Stimulated activated CD8-positive, alpha-beta memory T cell treated with anti-CD3 and anti-CD28 coated beads, Interleukin-15, amount 100 ng/mL, for 4 hours (primary cell): ENCODE results near the gene FOXB1.

ENCODE experiments used
- DNase-seq, 2 donors: peaks; one replicate each; pipeline ENCODE4 v3.0.0-alpha.2; 2020; ENCODE audit warnings: low read depth in 2 of 2

Gene FOXB1

GRCh38 chr15:60004009-60004845 is at the start of gene FOXB1:
TSS of gene FOXB1 (plus strand) at chr15:60004311. CDS start at chr15:60004964, 653 bp downstream.
- no peak for DNase-seq

GRCh38 chr15:59958288-59958687 is 45.8 kb upstream of the FOXB1 start:
- no peak for DNase-seq

GRCh38 chr15:59960318-59960717 is 43.8 kb upstream of the FOXB1 start:
- no peak for DNase-seq

- DNase-seq = no peak
Observed at GRCh38 chr15:59963322-59963721, 40.8 kb upstream of the FOXB1 start.

- DNase-seq = no peak
Observed at GRCh38 chr15:59963925-59964324, 40.2 kb upstream of the FOXB1 start.

GRCh38 chr15:59965741-59966140 is 38.4 kb upstream of the FOXB1 start:
- no peak for DNase-seq

- no peak for DNase-seq
Observed at GRCh38 chr15:59966262-59966661, 37.8 kb upstream of the FOXB1 start.

GRCh38 chr15:59968314-59968713 is 35.8 kb upstream of the FOXB1 start:
- DNase-seq = no peak

- DNase-seq = no peak
Observed at GRCh38 chr15:59972241-59972640, 31.9 kb upstream of the FOXB1 start.

GRCh38 chr15:59976480-59977271 is 27.4 kb upstream of the FOXB1 start:
- peak in 1 of 2 donors; percentile 21 for DNase-seq

GRCh38 chr15:59991834-59992233 is 12.3 kb upstream of the FOXB1 start:
- no peak for DNase-seq

GRCh38 chr15:59993041-59993750 is 10.9 kb upstream of the FOXB1 start:
- DNase-seq = no peak

- no peak for DNase-seq
Observed at GRCh38 chr15:59993950-59994401, 10.1 kb upstream of the FOXB1 start.

- no peak for DNase-seq
Observed at GRCh38 chr15:59994526-59994887, 9.6 kb upstream of the FOXB1 start.

- DNase-seq = no peak
Observed at GRCh38 chr15:59994888-59995557, 9.1 kb upstream of the FOXB1 start.

- DNase-seq = no peak
Observed at GRCh38 chr15:59995568-59996297, 8.4 kb upstream of the FOXB1 start.

- no peak for DNase-seq
Observed at GRCh38 chr15:59996298-59997041, 7.6 kb upstream of the FOXB1 start.

- DNase-seq = peak; percentile 36
Observed at GRCh38 chr15:59997070-59997701, 6.9 kb upstream of the FOXB1 start.

GRCh38 chr15:59998305-59998949 is 5.7 kb upstream of the FOXB1 start:
- DNase-seq = no peak
